ENCODE results near the gene CCDC192.

The CCDC192 gene

GRCh38 chr5:127810707-127811490, 107.7 kb downstream of the CCDC192 start:
- DNase-seq (ENCODE audit: low spot score), result no peak
- no peak for TF ChIP-seq CTCF (IDR thresholded peaks at IDR 0.05; ENCODE audit: extremely low read depth, missing control alignments)

- no peak for DNase-seq (ENCODE audit: low spot score)
- no peak for TF ChIP-seq CTCF (IDR thresholded peaks at IDR 0.05; ENCODE audit: extremely low read depth, missing control alignments)
These were observed 109.4 kb downstream of the CCDC192 start for GRCh38 chr5:127812570-127812969.

- no peak for DNase-seq (ENCODE audit: low spot score)
- TF ChIP-seq CTCF (IDR thresholded peaks at IDR 0.05; ENCODE audit: extremely low read depth, missing control alignments), result no peak
These were observed 110.7 kb downstream of the CCDC192 start for GRCh38 chr5:127813633-127814587.

- no peak for TF ChIP-seq CTCF (IDR thresholded peaks at IDR 0.05; ENCODE audit: extremely low read depth, missing control alignments)
- no peak for DNase-seq (ENCODE audit: low spot score)
These were observed 111.4 kb downstream of the CCDC192 start for GRCh38 chr5:127814588-127814973.

GRCh38 chr5:127820910-127821553, 117.8 kb downstream of the CCDC192 start:
- no peak for DNase-seq (ENCODE audit: low spot score)
- TF ChIP-seq CTCF (IDR thresholded peaks at IDR 0.05; ENCODE audit: extremely low read depth, missing control alignments), result no peak

- DNase-seq (ENCODE audit: low spot score), result no peak
- TF ChIP-seq CTCF (IDR thresholded peaks at IDR 0.05; ENCODE audit: extremely low read depth, missing control alignments), result no peak
These were observed 118.7 kb downstream of the CCDC192 start for GRCh38 chr5:127821896-127822295.
